Dermis blood vessel endothelial cell (primary cell): ENCODE data around the gene CCDC86. TPM values are rescaled to one million over a fixed set of nuclear protein-coding genes. Genes with fewer than 3 reads are reported as not detected.
A peak's percentile ranks its signal among the peaks of the same experiment; 100 is the strongest.

Experiments
- DNase-seq: peaks from one replicate; pipeline ENCODE4 v3.0.0; 2010
- total RNA-seq: library from RNA; depleted of rRNA; stranded (reverse); fragments of >200 nt; gene quantifications from 2 replicates; pipeline ENCODE4 v1.2.3, GENCODE V29; 2014

Gene CCDC86
- total RNA-seq, 1 donor from 2014 or later, result 14.0 TPM

- no peak for DNase-seq
Observed at GRCh38 chr11:60868682-60869450, 27.0 kb downstream of the CCDC86 start.

- DNase-seq, result no peak
Observed at GRCh38 chr11:60869451-60869825, 27.5 kb downstream of the CCDC86 start.

- no peak for DNase-seq
Observed at GRCh38 chr11:60870276-60870675, 28.4 kb downstream of the CCDC86 start.

- DNase-seq, result no peak
Observed at GRCh38 chr11:60870733-60871377, 28.9 kb downstream of the CCDC86 start.

- no peak for DNase-seq
Observed at GRCh38 chr11:60871378-60872061, 29.6 kb downstream of the CCDC86 start.

GRCh38 chr11:60872124-60872960, 30.4 kb downstream of the CCDC86 start:
- peak; percentile 30 for DNase-seq

- peak; percentile 52 for DNase-seq
Observed at GRCh38 chr11:60872961-60873524, 31.1 kb downstream of the CCDC86 start.

- no peak for DNase-seq
Observed at GRCh38 chr11:60873533-60873932, 31.6 kb downstream of the CCDC86 start.

- DNase-seq, result no peak
Observed at GRCh38 chr11:60874421-60875365, 32.8 kb downstream of the CCDC86 start.

GRCh38 chr11:60875366-60876167, 33.7 kb downstream of the CCDC86 start:
- no peak for DNase-seq

- DNase-seq, result no peak
Observed at GRCh38 chr11:60876168-60876485, 34.2 kb downstream of the CCDC86 start.

- no peak for DNase-seq
Observed at GRCh38 chr11:60878245-60879101, 36.6 kb downstream of the CCDC86 start.

GRCh38 chr11:60879104-60879503, 37.2 kb downstream of the CCDC86 start:
- no peak for DNase-seq

GRCh38 chr11:60879971-60880588, 38.2 kb downstream of the CCDC86 start:
- DNase-seq, result no peak

GRCh38 chr11:60880643-60881282, 38.9 kb downstream of the CCDC86 start:
- DNase-seq, result no peak

GRCh38 chr11:60887556-60887955, 45.6 kb downstream of the CCDC86 start:
- peak; percentile 85 for DNase-seq

- DNase-seq, result no peak
Observed at GRCh38 chr11:60889869-60890311, 48.0 kb downstream of the CCDC86 start.

GRCh38 chr11:60890696-60891095, 48.8 kb downstream of the CCDC86 start:
- no peak for DNase-seq
